GM18870 (cell line): ENCODE data around the gene VWA3B.
"Not testable (repeated sequence)": the region's sequence is repeated elsewhere in the genome, so short reads cannot be mapped to it uniquely, and the experiment has no call there.

Experiments
- ATAC-seq: cut with Tn5 transposase; IDR thresholded peaks from one replicate; pipeline ENCODE4 v1.9.1; 2021; ENCODE audit warnings: moderate library complexity; ENCODE audit not compliant: unreplicated experiment

VWA3B gene

GRCh38 chr2:98317214-98317613 is 230.2 kb downstream of the VWA3B start:
- no peak for ATAC-seq

- not testable (repeated sequence) for ATAC-seq
Observed at GRCh38 chr2:98320171-98320570, 233.2 kb downstream of the VWA3B start.

GRCh38 chr2:98324181-98324580 is 237.2 kb downstream of the VWA3B start:
- ATAC-seq, result no peak

GRCh38 chr2:98327776-98328175 is 240.8 kb downstream of the VWA3B start:
- ATAC-seq, result no peak

- ATAC-seq, result no peak
Observed at GRCh38 chr2:98329549-98329948, 242.6 kb downstream of the VWA3B start.

GRCh38 chr2:98332989-98333388 is 246.0 kb downstream of the VWA3B start:
- ATAC-seq, result no peak

GRCh38 chr2:98333922-98334321 is 247.0 kb downstream of the VWA3B start:
- ATAC-seq, result no peak

GRCh38 chr2:98334439-98335078 is 247.6 kb downstream of the VWA3B start:
- ATAC-seq, result no peak

GRCh38 chr2:98335271-98335670 is 248.3 kb downstream of the VWA3B start:
- ATAC-seq, result no peak

GRCh38 chr2:98341241-98341640 is 254.3 kb downstream of the VWA3B start:
- no peak for ATAC-seq

- ATAC-seq, result no peak
Observed at GRCh38 chr2:98343285-98343684, 256.3 kb downstream of the VWA3B start.

GRCh38 chr2:98346311-98347236 is 259.6 kb downstream of the VWA3B start, which contains the start of gene CNGA3:
Gene CNGA3 (plus strand): TSS chr2:98346456. CDS start chr2:98369976, 23,520 bp downstream.
- no peak for ATAC-seq

- ATAC-seq, result no peak
Observed at GRCh38 chr2:98347298-98348065, 260.5 kb downstream of the VWA3B start.

- no peak for ATAC-seq
Observed at GRCh38 chr2:98348066-98348561, 261.1 kb downstream of the VWA3B start.

GRCh38 chr2:98350411-98350810 is 263.4 kb downstream of the VWA3B start:
- no peak for ATAC-seq

- no peak for ATAC-seq
Observed at GRCh38 chr2:98355881-98356280, 268.9 kb downstream of the VWA3B start.

GRCh38 chr2:98356729-98357128 is 269.8 kb downstream of the VWA3B start:
- no peak for ATAC-seq

- ATAC-seq, result no peak
Observed at GRCh38 chr2:98357849-98358248, 270.9 kb downstream of the VWA3B start.

GRCh38 chr2:98359986-98360385 is 273.0 kb downstream of the VWA3B start:
- no peak for ATAC-seq
